Measurements from ENCODE around the gene POLN.

The POLN gene

GRCh38 chr4:2245787-2246275 is 3.9 kb upstream of the POLN start:
- no peak for TF ChIP-seq REST (IDR thresholded peaks at IDR 0.05; ENCODE audit: insufficient read depth in 1 of 2, low read depth in 2 of 2, low read length in 2 of 2)
- peak; percentile 16; the same call in 1 of the 2 replicates for TF ChIP-seq POLR2AphosphoS5 (IDR thresholded peaks at IDR 0.05; ENCODE audit: low read depth, low read length)

- TF ChIP-seq SIN3A (IDR thresholded peaks at IDR 0.05; ENCODE audit: borderline replicate concordance, insufficient read depth, low read length) (no peak), FOXP2 (optimal IDR thresholded peaks at IDR 0.05; ENCODE audit: borderline replicate concordance, extremely low read depth, extremely low read length, insufficient read depth) (no peak), TAF1 (IDR thresholded peaks at IDR 0.05; ENCODE audit: borderline replicate concordance, insufficient read depth, low read length) (no peak), REST (IDR thresholded peaks at IDR 0.05; ENCODE audit: insufficient read depth in 1 of 2, low read depth in 2 of 2, low read length in 2 of 2) (no peak), POLR2AphosphoS5 (IDR thresholded peaks at IDR 0.05; ENCODE audit: low read depth, low read length) (no peak)
Observed at GRCh38 chr4:2245057-2245786, 3.3 kb upstream of the POLN start.

- TF ChIP-seq REST (IDR thresholded peaks at IDR 0.05; ENCODE audit: insufficient read depth in 1 of 2, low read depth in 2 of 2, low read length in 2 of 2) (no peak), SIN3A (IDR thresholded peaks at IDR 0.05; ENCODE audit: borderline replicate concordance, insufficient read depth, low read length) (no peak), TAF1 (IDR thresholded peaks at IDR 0.05; ENCODE audit: borderline replicate concordance, insufficient read depth, low read length) (no peak), FOXP2 (optimal IDR thresholded peaks at IDR 0.05; ENCODE audit: borderline replicate concordance, extremely low read depth, extremely low read length, insufficient read depth) (no peak), POLR2AphosphoS5 (IDR thresholded peaks at IDR 0.05; ENCODE audit: low read depth, low read length) (no peak)
Observed at GRCh38 chr4:2243681-2244380, 1.9 kb upstream of the POLN start.

GRCh38 chr4:2241003-2241402 is 918 bp downstream of the POLN start:
- no peak for TF ChIP-seq FOXP2 (optimal IDR thresholded peaks at IDR 0.05; ENCODE audit: borderline replicate concordance, extremely low read depth, extremely low read length, insufficient read depth)
- no peak for TF ChIP-seq SIN3A (IDR thresholded peaks at IDR 0.05; ENCODE audit: borderline replicate concordance, insufficient read depth, low read length)
- TF ChIP-seq TAF1 (IDR thresholded peaks at IDR 0.05; ENCODE audit: borderline replicate concordance, insufficient read depth, low read length): no peak
- no peak for TF ChIP-seq REST (IDR thresholded peaks at IDR 0.05; ENCODE audit: insufficient read depth in 1 of 2, low read depth in 2 of 2, low read length in 2 of 2)
- no peak for TF ChIP-seq POLR2AphosphoS5 (IDR thresholded peaks at IDR 0.05; ENCODE audit: low read depth, low read length)
